ENCODE measurements around the gene CCDC88A.

GRCh38 chr2:55431982-55432627 is 12.4 kb upstream of the CCDC88A start:
- TF ChIP-seq CTCF (IDR thresholded peaks at IDR 0.05), result no peak
- no peak for TF ChIP-seq POLR2A (IDR thresholded peaks at IDR 0.05)

Data from lower leg skin (tissue), 3 donors.